Middle frontal gyrus (tissue), 1 donor: ENCODE measurements around the gene RNF7.
A peak's percentile ranks its signal among the peaks of the same experiment; 100 is the strongest.
"Not testable (repeated sequence)": the region's sequence is repeated elsewhere in the genome, so short reads cannot be mapped to it uniquely, and the experiment has no call there.

Source experiments
- DNase-seq: peaks from one replicate; pipeline ENCODE4 v3.0.0-alpha.2; 2015; ENCODE audit warnings: low spot score; ENCODE audit errors: extremely low spot score

RNF7 gene

DNA sequence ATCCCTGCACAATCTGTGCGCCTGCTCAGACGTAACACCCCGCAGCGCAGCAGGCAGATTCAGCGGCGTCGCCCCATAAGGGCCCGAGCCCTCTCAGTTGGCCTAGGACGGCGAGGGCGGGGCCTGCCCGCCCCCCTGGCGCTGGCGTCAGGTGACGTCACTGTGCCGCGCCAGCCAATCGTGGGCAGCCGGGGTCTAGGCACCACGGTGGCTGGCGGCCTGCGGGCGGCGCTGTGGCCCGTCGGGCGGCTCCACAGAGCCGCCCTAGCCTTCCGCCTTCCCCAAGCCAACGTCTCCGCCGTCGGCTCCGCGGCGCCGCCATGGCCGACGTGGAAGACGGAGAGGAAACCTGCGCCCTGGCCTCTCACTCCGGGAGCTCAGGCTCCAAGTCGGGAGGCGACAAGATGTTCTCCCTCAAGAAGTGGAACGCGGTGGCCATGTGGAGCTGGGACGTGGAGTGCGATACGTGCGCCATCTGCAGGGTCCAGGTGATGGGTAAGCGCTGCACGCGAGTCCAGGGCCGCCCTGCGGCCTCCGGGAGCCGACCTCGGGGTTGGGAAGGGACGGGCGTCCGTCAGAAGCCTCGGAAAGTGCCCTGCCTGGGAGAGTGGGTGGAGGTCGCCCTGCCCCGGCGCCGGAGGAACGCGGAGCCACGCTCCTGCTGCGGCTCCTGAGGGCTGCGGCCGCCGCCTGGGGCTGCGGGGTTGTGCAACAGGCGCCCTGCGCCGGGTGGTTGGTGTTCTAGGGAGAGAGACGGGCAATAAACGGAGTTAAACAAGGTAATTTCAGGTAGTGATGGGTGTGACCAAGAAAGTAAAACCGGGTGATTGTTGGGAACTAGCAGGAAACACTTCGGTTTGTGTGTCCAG lies at the start of gene RNF7:
Gene RNF7, plus strand, starts transcription at position 277 of the 869 bp plus-strand sequence. Its CDS starts 44 bp downstream, at position 321.
- DNase-seq, result peak; percentile 91

DNA sequence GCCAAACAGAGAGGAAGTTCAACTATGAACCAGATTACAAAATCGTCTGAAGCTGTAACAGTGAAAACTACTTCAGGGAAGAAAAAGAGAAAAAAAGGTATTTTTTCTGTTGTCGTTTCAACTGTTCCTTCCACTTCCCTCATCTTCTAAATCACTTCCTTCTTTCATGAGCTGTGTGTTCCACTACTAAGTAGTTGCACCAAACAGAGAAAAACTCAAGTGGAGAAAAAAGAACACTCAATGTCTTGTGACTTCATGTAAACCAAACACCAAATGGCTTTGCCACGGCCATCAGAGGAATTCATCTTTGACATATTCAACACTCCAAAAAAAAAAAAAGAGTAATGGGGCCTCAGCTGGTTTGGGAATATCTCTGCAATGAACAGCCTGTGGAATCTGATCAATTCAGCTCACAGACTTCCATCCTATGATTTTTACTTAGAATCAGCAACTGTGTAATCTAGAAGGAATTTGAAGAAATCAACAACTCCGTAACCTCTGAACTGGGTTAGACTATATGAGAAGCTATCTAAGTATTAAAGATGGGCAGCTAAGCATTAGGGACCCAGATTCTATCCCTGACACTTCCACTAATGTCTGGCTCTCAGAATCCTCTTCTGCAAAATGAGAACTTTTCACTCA lies 47.5 kb upstream of the RNF7 start:
- DNase-seq, result no peak

GRCh38 chr3:141691471-141691870 lies 46.6 kb upstream of the RNF7 start:
- DNase-seq, result not testable (repeated sequence)

GRCh38 chr3:141692973-141693372 lies 45.1 kb upstream of the RNF7 start:
- DNase-seq, result not testable (repeated sequence)

DNA sequence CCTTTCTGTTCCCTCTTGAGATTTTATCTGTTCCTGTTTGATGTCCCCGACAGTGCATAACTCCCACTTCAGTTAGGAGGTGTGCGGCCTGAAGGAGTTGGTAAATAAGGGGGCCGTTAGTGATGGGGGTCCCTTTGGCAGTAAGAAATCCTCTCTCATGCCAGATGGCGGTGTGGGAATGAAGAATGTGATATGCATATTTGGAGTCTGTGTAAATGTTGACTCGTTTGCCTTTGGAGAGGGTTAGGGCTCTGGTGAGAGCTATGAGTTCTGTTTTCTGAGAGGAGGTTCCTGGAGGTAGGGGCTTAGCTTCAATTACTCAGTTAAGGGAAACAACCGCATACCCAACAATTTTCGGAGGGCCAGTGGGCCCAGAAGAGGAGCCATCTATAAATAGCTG lies 38.8 kb upstream of the RNF7 start:
- no peak for DNase-seq

GRCh38 chr3:141699897-141700296 lies 38.2 kb upstream of the RNF7 start:
- DNase-seq, result no peak

DNA sequence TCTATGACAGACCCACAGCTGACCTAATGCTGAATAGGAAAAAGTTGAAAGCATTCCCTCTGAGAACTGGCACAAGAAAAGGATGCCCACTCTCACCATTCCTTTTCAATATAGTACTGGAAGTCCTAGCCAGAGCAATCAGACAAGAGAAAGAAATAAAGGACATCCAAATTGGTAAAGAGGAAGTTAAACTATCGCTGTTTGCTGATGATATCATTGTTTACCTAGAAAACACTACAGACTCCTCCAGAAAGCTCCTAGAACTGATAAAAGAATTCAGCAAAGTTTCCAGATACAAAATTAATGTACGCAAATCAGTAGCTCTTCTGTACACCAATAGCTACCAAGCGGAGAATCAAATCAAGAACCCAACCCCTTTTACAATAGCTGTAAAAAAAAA lies 34.7 kb upstream of the RNF7 start:
- not testable (repeated sequence) for DNase-seq

GRCh38 chr3:141707741-141708203 lies 30.3 kb upstream of the RNF7 start:
- no peak for DNase-seq

DNA sequence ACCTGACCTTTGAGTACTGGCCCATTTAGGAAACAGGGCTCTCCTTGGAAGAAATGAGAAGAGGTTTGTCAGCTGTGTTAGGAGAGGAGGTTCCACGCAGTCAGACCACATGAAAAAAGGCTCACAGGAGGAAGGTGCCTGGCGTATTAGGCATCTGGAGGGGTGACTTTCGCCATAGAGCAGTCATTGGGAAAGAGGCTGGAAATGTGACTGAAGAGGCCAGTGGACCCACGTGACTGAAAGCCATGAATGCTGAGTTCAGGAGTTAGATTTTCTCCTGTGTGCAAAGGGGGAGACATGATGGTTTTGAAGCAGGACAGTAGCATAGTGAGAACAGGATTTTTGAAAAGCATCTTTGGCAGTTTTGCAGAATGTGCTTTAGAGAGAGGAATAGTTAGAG lies 29.7 kb upstream of the RNF7 start:
- no peak for DNase-seq

DNA sequence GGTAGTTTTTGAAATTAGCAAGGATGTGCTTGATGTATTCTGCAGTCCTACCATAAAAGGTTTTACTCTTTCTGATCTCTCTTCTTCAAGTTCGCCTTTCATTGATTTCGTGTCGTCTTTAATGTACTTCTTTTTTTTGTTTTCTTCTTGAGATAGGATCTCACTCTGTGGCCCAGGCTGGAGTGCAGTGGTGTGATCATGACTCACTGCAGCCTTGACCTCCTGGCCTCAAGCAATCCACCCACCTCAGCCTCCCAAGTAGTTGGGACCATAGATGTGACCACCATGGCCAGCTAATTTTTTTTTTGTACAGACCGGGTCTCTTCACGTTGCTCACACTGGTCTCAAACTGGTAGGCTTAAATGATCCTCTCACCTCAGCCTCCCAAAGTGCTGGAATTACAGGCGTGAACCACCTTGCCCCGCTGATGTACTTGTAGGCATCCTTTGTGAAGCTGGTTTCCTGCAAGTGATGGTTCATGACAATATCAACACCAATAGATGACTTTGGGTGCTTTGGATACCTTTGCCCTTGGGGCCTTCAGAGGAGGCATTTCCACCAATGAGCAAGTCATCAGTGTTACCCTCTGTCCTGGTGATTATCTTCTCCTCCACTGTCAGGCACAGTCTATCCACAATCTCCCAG lies 28.9 kb upstream of the RNF7 start:
- no peak for DNase-seq

DNA sequence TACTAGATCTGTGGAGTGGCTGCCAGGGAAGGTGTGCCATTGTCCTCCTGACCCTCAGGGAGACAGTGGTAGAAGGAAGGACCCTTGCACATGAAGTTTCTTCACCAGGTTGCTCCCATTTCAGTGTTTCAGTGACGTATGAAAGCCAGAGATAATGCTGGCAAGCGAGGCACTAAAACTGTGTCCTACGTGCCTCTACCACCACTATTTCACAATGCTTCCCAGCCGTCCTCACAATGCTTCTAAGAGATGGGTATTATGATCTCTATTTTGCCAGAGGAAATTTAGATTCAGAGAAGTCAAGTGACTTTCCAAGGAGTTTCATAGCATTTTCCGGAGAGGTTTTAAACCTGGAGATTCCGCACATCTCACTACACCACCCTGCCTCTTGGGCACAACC lies 28.0 kb upstream of the RNF7 start:
- no peak for DNase-seq

GRCh38 chr3:141710888-141711616 lies 27.0 kb upstream of the RNF7 start:
- no peak for DNase-seq

- no peak for DNase-seq
Measured at GRCh38 chr3:141714671-141715070, 23.4 kb upstream of the RNF7 start.

DNA sequence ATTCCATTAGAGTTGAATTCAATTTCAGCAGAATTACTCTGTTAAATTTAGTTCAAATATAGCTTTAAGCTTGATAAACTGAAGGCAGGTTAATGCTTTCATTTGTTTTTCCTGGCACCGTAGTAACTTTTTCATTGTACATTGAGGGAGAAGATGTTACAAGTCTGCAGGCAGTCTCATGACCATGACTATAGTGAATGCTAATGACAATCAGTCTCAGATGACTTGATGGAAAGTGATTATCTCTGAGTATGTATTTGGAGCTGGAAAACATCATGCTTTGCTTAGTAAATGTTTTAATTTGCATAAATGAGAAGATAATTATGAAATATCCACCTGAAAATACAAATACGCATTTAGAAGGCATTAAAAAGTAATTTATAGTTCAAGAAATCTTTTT lies 16.0 kb upstream of the RNF7 start:
- no peak for DNase-seq

- no peak for DNase-seq
Measured at GRCh38 chr3:141722648-141723047, 15.4 kb upstream of the RNF7 start.

- no peak for DNase-seq
Measured at GRCh38 chr3:141723255-141723654, 14.8 kb upstream of the RNF7 start.

DNA sequence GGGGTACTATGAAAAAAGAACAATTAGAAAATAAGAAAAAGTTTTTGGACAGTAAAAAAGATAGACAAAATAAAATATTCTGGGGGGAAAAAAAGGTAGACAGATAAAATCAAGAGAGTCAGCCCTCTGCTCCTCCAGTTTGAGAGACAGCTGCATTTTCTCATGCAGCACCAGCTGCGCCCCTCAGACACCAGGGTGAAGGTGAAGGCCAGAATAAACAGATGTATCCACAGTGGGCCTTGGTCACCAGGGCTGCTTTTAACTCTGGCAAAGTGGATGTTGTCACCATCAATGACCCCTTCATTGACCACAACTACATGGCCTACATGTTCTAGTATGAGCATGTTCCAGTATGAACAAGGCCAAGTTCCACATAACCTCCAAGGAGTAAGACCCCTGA lies 13.9 kb upstream of the RNF7 start:
- DNase-seq, result no peak

DNA sequence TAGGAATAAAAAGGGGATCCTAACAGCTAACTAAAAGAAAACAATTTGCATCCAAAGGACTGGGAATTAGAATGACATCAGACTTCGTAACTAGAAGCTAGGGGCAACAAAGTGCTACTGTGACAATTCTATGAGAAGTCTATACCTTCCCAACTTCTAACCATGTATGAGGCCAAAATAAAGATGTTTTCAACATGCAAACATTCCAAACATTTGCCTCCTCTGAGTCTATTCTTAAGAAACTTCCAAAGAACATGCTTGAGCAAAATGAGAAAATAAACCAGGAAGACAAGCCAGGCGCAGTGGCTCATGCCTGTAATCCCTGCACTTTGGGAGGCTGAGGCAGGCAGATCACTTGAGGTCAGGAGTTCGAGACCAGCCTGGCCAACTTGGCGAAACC lies 13.1 kb upstream of the RNF7 start:
- DNase-seq, result no peak

- DNase-seq, result no peak
Measured at GRCh38 chr3:141726483-141726882, 11.6 kb upstream of the RNF7 start.

GRCh38 chr3:141728355-141728892 lies 9.7 kb upstream of the RNF7 start:
- no peak for DNase-seq

GRCh38 chr3:141729240-141729639 lies 8.9 kb upstream of the RNF7 start:
- DNase-seq, result no peak
